Adipocyte (in vitro differentiated cells): ENCODE data around the gene FUOM.

Experiments used
- DNase-seq: peaks from one replicate; pipeline ENCODE4 v3.0.0-alpha.2; 2015; ENCODE audit warnings: low read depth
- H3K27me3 ChIP-seq: replicated peaks from 2 replicates; pipeline ENCODE4 v1.7.0; 2013; ENCODE audit warnings: mild to moderate bottlenecking, low read length, moderate library complexity; ENCODE audit not compliant: control insufficient read depth, insufficient read depth
- H3K36me3 ChIP-seq: 2 replicates; pipeline ENCODE4 v1.7.0; 2013; ENCODE audit warnings: low read length, mild to moderate bottlenecking, moderate library complexity; ENCODE audit not compliant: control insufficient read depth, insufficient read depth, severe bottlenecking
- H3K4me1 ChIP-seq: 2 replicates; pipeline ENCODE4 v1.7.0; 2013; ENCODE audit warnings: mild to moderate bottlenecking, low read length, moderate library complexity; ENCODE audit not compliant: control insufficient read depth, insufficient read depth
- H3K4me3 ChIP-seq: 2 replicates; pipeline ENCODE4 v1.7.0; 2013; ENCODE audit warnings: mild to moderate bottlenecking, low read length, moderate library complexity
- H3K9ac ChIP-seq: 2 replicates; pipeline ENCODE4 v1.7.0; 2013; ENCODE audit warnings: mild to moderate bottlenecking, low read length, moderate library complexity
- H3K9me3 ChIP-seq: 2 replicates; pipeline ENCODE4 v1.7.0; 2013; ENCODE audit warnings: mild to moderate bottlenecking, low read length, moderate library complexity; ENCODE audit not compliant: control insufficient read depth

The FUOM gene

GRCh38 chr10:133343558-133343957 is 14.3 kb downstream of the FUOM start:
- Histone ChIP-seq H3K9ac (no peak overlapping the region), H3K4me1 (no peaks in the 10 kb centered on the region), H3K36me3 (no peaks in the 10 kb centered on the region), H3K9me3 (no peaks in the 10 kb centered on the region), H3K27me3 (peaks cover 34% of the 10 kb centered on the region), H3K4me3 (no peak overlapping the region)
- no peak for DNase-seq

DNA sequence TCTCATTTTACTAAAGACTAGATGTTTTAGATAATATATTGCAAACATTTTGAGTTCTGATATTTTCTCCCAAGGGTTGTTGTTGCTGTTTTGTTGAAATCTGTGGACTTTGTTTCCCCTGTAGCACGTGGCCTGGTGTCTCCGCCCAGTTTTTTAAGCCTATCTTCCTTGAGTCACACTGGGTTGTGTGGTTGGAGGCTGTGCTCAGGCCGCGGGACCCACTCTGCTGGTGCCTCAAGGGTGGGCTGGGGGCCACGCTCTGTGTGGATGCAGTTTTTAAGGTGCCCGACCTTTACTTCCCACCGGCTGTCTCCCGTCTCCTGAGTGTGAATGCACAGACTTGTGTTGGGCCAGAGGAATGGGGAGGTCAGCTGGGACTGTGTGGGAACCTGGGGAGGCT is 14.9 kb downstream of the FUOM start:
- no peak for DNase-seq
- Histone ChIP-seq H3K4me3 (no peak overlapping the region), H3K9me3 (no peaks in the 10 kb centered on the region), H3K4me1 (no peaks in the 10 kb centered on the region), H3K9ac (no peak overlapping the region), H3K36me3 (no peaks in the 10 kb centered on the region), H3K27me3 (peaks cover 40% of the 10 kb centered on the region)

- no peak overlapping the region for H3K9ac ChIP-seq
- no peaks in the 10 kb centered on the region for H3K4me1 ChIP-seq
- no peaks in the 10 kb centered on the region for H3K36me3 ChIP-seq
- no peak for DNase-seq
- no peaks in the 10 kb centered on the region for H3K9me3 ChIP-seq
- H3K27me3 ChIP-seq: peaks cover 48% of the 10 kb centered on the region
- H3K4me3 ChIP-seq: no peak overlapping the region
These were observed 15.8 kb downstream of the FUOM start for GRCh38 chr10:133341983-133342382.

DNA sequence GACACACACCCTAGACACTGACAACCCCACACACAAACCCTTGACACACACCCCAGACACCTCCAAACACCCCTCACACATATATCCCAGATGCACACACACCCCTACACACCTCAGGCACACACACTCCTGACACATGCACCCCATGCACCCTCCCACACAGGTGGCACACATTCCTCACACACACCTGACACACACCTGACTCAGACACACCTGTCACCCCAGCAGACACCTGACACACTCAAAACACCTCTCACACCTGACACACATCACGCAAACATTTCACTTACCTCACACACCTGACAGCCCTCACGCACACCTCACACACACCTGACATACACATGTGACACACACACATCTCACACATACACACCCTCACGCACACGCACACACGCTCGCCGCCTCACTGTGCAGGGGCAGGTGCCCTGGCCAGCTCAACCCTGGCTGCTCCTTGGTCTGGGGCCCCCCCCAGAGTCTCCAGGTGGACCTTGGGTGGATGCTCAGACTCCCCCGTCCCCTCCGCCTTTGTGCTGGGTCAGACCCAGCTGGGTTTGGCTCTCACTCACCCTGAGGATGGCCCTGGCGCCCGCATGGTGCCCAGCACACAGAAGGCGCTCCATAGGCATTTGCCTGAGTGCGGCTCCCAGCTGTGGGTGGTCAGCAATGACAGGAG is 18.0 kb downstream of the FUOM start:
- Histone ChIP-seq H3K4me3 (no peak overlapping the region), H3K36me3 (no peaks in the 10 kb centered on the region), H3K9me3 (no peaks in the 10 kb centered on the region), H3K4me1 (no peaks in the 10 kb centered on the region), H3K27me3 (peaks cover 39% of the 10 kb centered on the region), H3K9ac (no peak overlapping the region)
- DNase-seq: no peak

DNA sequence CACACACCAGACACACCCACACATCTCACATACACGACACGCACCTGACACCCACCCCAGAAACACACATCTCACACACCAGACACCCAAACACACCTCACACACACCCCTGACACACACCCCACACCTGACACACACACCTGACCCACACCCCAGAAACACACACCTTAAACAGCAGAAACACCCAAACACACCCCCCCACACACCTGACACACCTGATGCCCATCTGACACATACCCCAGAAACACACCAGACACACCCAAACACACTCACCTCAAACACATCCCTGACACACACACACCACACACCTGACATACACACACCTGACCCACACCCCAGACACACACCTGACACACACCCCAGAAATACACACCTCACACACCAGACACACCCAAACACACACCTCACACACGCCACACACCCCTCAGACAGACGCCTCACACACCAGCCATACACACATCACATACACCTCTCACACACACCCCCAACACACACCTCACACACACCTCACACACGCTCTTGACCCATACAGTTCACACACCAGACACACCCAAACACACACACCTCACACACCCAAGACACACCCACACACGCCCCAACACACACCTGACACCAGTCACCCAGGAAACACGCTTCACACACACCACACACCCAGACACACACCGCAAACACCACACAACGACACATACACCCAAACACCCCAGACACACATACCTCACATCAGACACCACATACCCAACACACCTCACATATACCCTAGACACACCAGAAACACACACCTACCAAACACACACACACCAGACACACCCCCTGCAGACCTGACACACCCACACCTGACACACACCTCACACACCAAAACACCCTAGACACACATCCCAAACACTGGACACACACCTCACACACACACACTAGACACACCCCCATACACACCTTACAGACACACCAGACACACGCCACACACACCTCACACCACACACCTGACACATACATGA is 19.4 kb downstream of the FUOM start:
- no peaks in the 10 kb centered on the region for H3K36me3 ChIP-seq
- H3K4me1 ChIP-seq: no peaks in the 10 kb centered on the region
- peaks cover 34% of the 10 kb centered on the region for H3K27me3 ChIP-seq
- H3K9ac ChIP-seq: no peak overlapping the region
- H3K4me3 ChIP-seq: no peak overlapping the region
- H3K9me3 ChIP-seq: no peaks in the 10 kb centered on the region
- no peak for DNase-seq

- Histone ChIP-seq H3K9me3 (peaks cover 3% of the 10 kb centered on the region), H3K27me3 (peaks cover 39% of the 10 kb centered on the region), H3K9ac (no peak overlapping the region), H3K4me3 (no peak overlapping the region), H3K36me3 (no peaks in the 10 kb centered on the region), H3K4me1 (no peaks in the 10 kb centered on the region)
- no peak for DNase-seq
These were observed 20.5 kb downstream of the FUOM start for GRCh38 chr10:133337370-133337725.

DNA sequence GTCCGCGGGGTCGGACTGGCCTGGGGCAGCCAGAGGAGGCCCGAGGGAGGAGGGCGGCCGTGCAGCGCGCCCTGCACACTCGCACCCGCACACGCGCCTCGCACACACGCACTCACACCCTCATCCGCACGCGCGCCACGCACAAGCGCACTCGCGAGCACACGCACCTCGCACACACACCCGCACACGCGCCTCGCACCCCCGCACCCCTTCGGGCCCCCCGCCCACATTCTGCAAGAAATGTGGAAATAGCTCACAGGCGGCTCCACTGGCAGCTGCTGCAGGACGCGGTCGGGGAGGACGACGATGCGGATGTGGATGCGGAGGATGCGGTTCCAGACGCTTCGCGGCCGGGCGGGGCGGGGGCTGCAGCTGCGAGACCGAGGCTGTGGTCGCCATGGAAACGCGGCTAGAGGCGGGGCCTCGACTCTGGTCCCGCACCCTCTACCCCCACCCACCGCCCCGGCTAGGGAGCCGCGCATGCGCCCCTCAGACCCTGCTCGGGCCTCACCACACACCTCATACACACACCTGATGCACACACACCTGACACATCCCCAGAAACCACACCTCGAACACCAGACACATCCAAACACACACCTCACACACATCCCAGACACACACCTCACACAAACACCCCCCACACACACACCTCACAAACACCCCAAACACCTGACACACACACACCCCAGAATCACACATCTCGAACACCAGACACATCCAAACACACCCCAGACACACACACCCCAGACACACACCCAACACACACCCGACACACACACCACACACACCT is 21.0 kb downstream of the FUOM start, which contains the start of gene CALY:
Gene CALY (minus strand): TSS at position 320 of the 793 bp plus-strand sequence. CDS start 7,907 bp downstream, outside the sequence.
- Histone ChIP-seq H3K36me3 (no peaks in the 10 kb centered on the region), H3K4me1 (no peaks in the 10 kb centered on the region), H3K4me3 (no peak within 1 kb of the TSS), H3K9me3 (peaks cover 8% of the 10 kb centered on the region), H3K27me3 (peaks cover 45% of the 10 kb centered on the region), H3K9ac (no peak within 1 kb of the TSS)
- no peak for DNase-seq

DNA sequence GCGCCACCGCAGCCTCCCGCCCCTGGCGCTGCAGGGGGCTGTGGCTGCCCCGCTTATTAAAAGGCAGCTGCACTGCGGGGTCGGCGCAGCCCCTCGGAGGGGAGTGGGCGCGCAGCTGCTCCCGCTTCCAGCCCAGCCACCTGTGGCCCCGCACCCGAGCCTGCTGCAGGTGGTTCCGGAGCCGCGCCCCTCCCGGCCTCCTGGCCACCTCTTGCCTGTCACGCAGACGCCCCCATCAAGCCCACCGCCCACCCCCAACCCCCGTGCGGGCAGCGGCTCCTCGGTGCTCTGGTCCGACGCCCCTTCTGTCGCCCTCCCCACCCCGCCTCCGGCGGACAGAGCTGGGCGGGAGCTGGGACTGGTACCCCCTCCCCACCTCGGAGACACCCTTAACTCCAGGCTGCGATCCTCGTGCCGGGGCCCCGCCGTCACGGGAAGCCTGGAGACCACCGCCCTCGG is 21.7 kb downstream of the FUOM start:
- no peak overlapping the region for H3K9ac ChIP-seq
- no peaks in the 10 kb centered on the region for H3K4me1 ChIP-seq
- DNase-seq: no peak
- no peak overlapping the region for H3K4me3 ChIP-seq
- peaks cover 8% of the 10 kb centered on the region for H3K9me3 ChIP-seq
- peaks cover 51% of the 10 kb centered on the region for H3K27me3 ChIP-seq
- no peaks in the 10 kb centered on the region for H3K36me3 ChIP-seq

- Histone ChIP-seq H3K27me3 (peaks cover 56% of the 10 kb centered on the region), H3K4me1 (no peaks in the 10 kb centered on the region), H3K36me3 (no peaks in the 10 kb centered on the region), H3K9me3 (peaks cover 8% of the 10 kb centered on the region), H3K9ac (no peak overlapping the region), H3K4me3 (peak overlapping the region; percentile 44)
- peak; percentile 74 for DNase-seq
These were observed 22.3 kb downstream of the FUOM start for GRCh38 chr10:133335246-133336117.

- peaks cover 52% of the 10 kb centered on the region for H3K27me3 ChIP-seq
- no peaks in the 10 kb centered on the region for H3K4me1 ChIP-seq
- no peaks in the 10 kb centered on the region for H3K36me3 ChIP-seq
These were observed 23.1 kb downstream of the FUOM start for GRCh38 chr10:133334503-133335245.

More at GRCh38 chr10:133334503-133335245, 23.1 kb downstream of the FUOM start:
- peak; percentile 30 for DNase-seq
- H3K9me3 ChIP-seq: peaks cover 8% of the 10 kb centered on the region
- H3K9ac ChIP-seq: no peak overlapping the region
- peak overlapping the region; percentile 44 for H3K4me3 ChIP-seq
